Endothelial cell of umbilical vein (primary cell): Measurements from ENCODE around the gene SPPL3. TPM values are rescaled to one million over a fixed set of nuclear protein-coding genes. Genes with fewer than 3 reads are reported as not detected.

Experiments used
- BruUV-seq: library from RNA; stranded (reverse); fragments of 400-500 nt; replicated peaks from 2 replicates; lab custom pipeline; 2021; lab: Mats Ljungman, UMichigan
- CTCF ChIA-PET: fragments of 300-600, 350-600 bp; sonication (Branson Sonifier 250); formaldehyde crosslinking; loops from one replicate; lab custom pipeline; 2021; ENCODE audit warnings: antibody characterized with exemption, inconsistent platforms; lab: Charles Lee
- POLR2A ChIA-PET: fragments of 300-600, 350-600 bp; sonication (Branson Sonifier 250); formaldehyde crosslinking; loops from one replicate; lab custom pipeline; 2021; ENCODE audit warnings: antibody characterized with exemption, inconsistent platforms; lab: Charles Lee
- DNase-seq: peaks from one replicate; pipeline ENCODE4 v3.0.0-alpha.2; 2011; ENCODE audit warnings: low read depth, low spot score
- FAIRE-seq: peaks from 2 replicates; lab custom pipeline; 2011; peaks lifted over from hg19 to GRCh38; lab: Jason Lieb, UNC
- H2AFZ ChIP-seq: 2 replicates; pipeline ENCODE4 v1.6.0; 2012; ENCODE audit warnings: low read depth, low read length, control low read depth, inconsistent platforms
- H3K27ac ChIP-seq: 2 replicates; pipeline ENCODE4 v1.5.1; 2011; ENCODE audit warnings: low read depth, mild to moderate bottlenecking, control low read depth, low read length, moderate library complexity; ENCODE audit not compliant: insufficient read depth
- H3K27me3 ChIP-seq, 2 experiments: 2 replicates each; pipeline versions ENCODE4 v1.6.0 to v1.6.1; 2011; ENCODE audit warnings: low read length in 2 of 2, mixed read lengths in 1 of 2; ENCODE audit not compliant: control insufficient read depth in 2 of 2, insufficient read depth in 2 of 2
- H3K36me3 ChIP-seq, 2 experiments: 2 replicates in 1 of 2; 3 replicates in 1 of 2; pipeline ENCODE4 v1.5.1; 2011; ENCODE audit warnings: low read length in 2 of 2, mild to moderate bottlenecking in 1 of 2, moderate library complexity in 1 of 2; ENCODE audit not compliant: control insufficient read depth in 2 of 2, insufficient read depth in 2 of 2; ENCODE audit errors: extremely low read depth in 1 of 2
- H3K4me1 ChIP-seq: 3 replicates; pipeline ENCODE4 v1.5.1; 2011; ENCODE audit warnings: mild to moderate bottlenecking, low read length; ENCODE audit not compliant: control insufficient read depth, insufficient read depth; ENCODE audit errors: extremely low read depth
- H3K4me2 ChIP-seq: 2 replicates; pipeline ENCODE4 v1.6.1; 2011; ENCODE audit warnings: low read length, control low read depth, mixed read lengths; ENCODE audit not compliant: insufficient read depth
- H3K4me3 ChIP-seq, 3 experiments: fragments of 200-600 bp in 1 of 3; sonication (generic), shearing (Covaris generic) in 1 of 3; replicated peaks in 1 of 3; 2 replicates each; pipeline ENCODE4 v1.5.1; 2011 to 2016; ENCODE audit warnings: control low read depth in 3 of 3, low read length in 3 of 3, mild to moderate bottlenecking in 2 of 3, inconsistent platforms in 1 of 3, low read depth in 1 of 3, moderate library complexity in 1 of 3; ENCODE audit not compliant: insufficient read depth in 1 of 3
- H3K79me2 ChIP-seq: 2 replicates; pipeline ENCODE4 v1.6.0; 2012; ENCODE audit warnings: low read length, inconsistent platforms; ENCODE audit not compliant: control insufficient read depth, insufficient read depth
- H3K9ac ChIP-seq: replicated peaks from 2 replicates; pipeline ENCODE3; 2011; ENCODE audit warnings: low read length, control low read depth; ENCODE audit not compliant: insufficient read depth; ENCODE audit errors: extremely low read depth
- H3K9me1 ChIP-seq: replicated peaks from 3 replicates; pipeline ENCODE4 v1.6.0; 2011; ENCODE audit warnings: mild to moderate bottlenecking, low read length; ENCODE audit not compliant: control insufficient read depth, insufficient read depth; ENCODE audit errors: extremely low read depth
- H3K9me3 ChIP-seq: replicated peaks from 2 replicates; pipeline ENCODE4 v1.5.1; 2012; ENCODE audit warnings: low read length, inconsistent platforms; ENCODE audit not compliant: control insufficient read depth, insufficient read depth
- H4K20me1 ChIP-seq: replicated peaks from 2 replicates; pipeline ENCODE3; 2011; ENCODE audit warnings: mild to moderate bottlenecking, low read length; ENCODE audit not compliant: control insufficient read depth, insufficient read depth; ENCODE audit errors: extremely low read depth
- EZH2 ChIP-seq: IDR thresholded peaks from 2 replicates; pipeline ENCODE4 v1.6.1; 2012; ENCODE audit warnings: borderline replicate concordance, low read depth, mild to moderate bottlenecking, moderate library complexity, low read length, inconsistent platforms; ENCODE audit not compliant: severe bottlenecking
- GATA2 ChIP-seq: IDR thresholded peaks from 2 replicates; pipeline ENCODE4 v1.7.0; 2011; ENCODE audit warnings: low read depth, mild to moderate bottlenecking, moderate library complexity, mixed read lengths, low read length; ENCODE audit not compliant: insufficient read length, insufficient read depth
- POLR2A ChIP-seq: IDR thresholded peaks from 2 replicates; pipeline ENCODE4 v1.6.1; 2012; ENCODE audit warnings: low read depth, mild to moderate bottlenecking, control low read depth, low read length
- POLR2AphosphoS5 ChIP-seq: IDR thresholded peaks from 2 replicates; pipeline ENCODE4 v1.6.1; 2012; ENCODE audit warnings: low read depth, mild to moderate bottlenecking, control low read depth, low read length, moderate library complexity; ENCODE audit not compliant: insufficient read depth
- dilution Hi-C: fragments of 300-500 bp; cut with MboI; formaldehyde crosslinking; loops from one replicate; pipeline ENCODE4 v1.15.0; 2019; ENCODE audit warnings: low sequenced_read_pairs; ENCODE audit not compliant: extremely low pct_ligation_motif_present
- intact Hi-C: fragments of 100-400 bp; cut with micrococcal nuclease; formaldehyde crosslinking; loops from one replicate; pipeline ENCODE4 v1.10.0; 2022
- polyA plus RNA-seq, 4 experiments: library from polyadenylated mRNA; depleted of rRNA in 3 of 4; stranded (reverse) in 3 of 4; unstranded in 1 of 4; fragments of >200 nt; gene quantifications; 2 replicates each; pipeline versions ENCODE4 v1.2.1 to v1.2.3, GENCODE V29; 2011 to 2012; ENCODE audit warnings: missing spikeins in 1 of 4
- total RNA-seq: library from RNA; stranded (reverse); gene quantifications from 2 replicates; pipeline ENCODE4 v1.2.3, GENCODE V29; 2021
- TF ChIP-seq, protein P1 (sequence below), 2 donors: IDR thresholded peaks; 1 replicate in 1 of 2; 2 replicates in 1 of 2; pipeline ENCODE4 v1.5.1; 2011; ENCODE audit warnings: low read length in 2 of 2, mild to moderate bottlenecking in 2 of 2, moderate library complexity in 2 of 2, control low read depth in 1 of 2, inconsistent platforms in 1 of 2, low read depth in 1 of 2; ENCODE audit not compliant: insufficient read depth in 1 of 2; ENCODE audit errors: extremely low read depth in 1 of 2
- TF ChIP-seq, protein P2 (sequence below): IDR thresholded peaks from 2 replicates; pipeline ENCODE4 v1.6.1; 2011; ENCODE audit not compliant: insufficient read depth, insufficient read length

Gene SPPL3
- total and polyA plus RNA-seq, 2 donors (not counting 3 experiments of a cell fraction or from before 2014, with no cell fraction given): 30.6 to 53.0 TPM

DNA sequence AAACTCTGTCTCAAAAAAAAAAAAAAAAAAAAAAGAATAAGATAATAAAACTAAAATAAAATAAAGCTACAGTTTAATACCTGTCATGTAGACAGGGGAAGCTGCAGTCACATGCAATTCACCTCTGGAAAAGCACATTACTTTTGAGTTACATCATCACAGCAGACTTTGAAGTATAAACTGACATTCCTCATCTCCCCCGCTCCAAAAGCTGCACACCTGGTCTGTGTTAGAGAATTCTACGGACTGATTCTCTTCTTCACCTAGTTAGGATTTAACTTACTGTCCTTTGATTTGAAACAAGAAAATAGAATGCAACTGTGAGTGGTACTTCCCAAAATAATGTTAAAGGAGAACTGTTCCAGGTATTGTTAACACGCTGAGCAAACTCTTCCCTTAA lies 25.1 kb downstream of the SPPL3 start:
- FAIRE-seq (no peak), DNase-seq (no peak)
- TF ChIP-seq, protein P1, sequence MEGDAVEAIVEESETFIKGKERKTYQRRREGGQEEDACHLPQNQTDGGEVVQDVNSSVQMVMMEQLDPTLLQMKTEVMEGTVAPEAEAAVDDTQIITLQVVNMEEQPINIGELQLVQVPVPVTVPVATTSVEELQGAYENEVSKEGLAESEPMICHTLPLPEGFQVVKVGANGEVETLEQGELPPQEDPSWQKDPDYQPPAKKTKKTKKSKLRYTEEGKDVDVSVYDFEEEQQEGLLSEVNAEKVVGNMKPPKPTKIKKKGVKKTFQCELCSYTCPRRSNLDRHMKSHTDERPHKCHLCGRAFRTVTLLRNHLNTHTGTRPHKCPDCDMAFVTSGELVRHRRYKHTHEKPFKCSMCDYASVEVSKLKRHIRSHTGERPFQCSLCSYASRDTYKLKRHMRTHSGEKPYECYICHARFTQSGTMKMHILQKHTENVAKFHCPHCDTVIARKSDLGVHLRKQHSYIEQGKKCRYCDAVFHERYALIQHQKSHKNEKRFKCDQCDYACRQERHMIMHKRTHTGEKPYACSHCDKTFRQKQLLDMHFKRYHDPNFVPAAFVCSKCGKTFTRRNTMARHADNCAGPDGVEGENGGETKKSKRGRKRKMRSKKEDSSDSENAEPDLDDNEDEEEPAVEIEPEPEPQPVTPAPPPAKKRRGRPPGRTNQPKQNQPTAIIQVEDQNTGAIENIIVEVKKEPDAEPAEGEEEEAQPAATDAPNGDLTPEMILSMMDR (IDR thresholded peaks at IDR 0.05; ENCODE audit: extremely low read depth in 1 of 2, insufficient read depth in 1 of 2, low read depth in 1 of 2, low read length in 2 of 2): no peak
- TF ChIP-seq EZH2 (no peak), GATA2 (no peak)
- intact Hi-C loops (no loop called here), dilution Hi-C loops (no loop called here)
- Histone ChIP-seq H3K4me2 (no peak overlapping the region), H3K9me3 (no peaks in the 10 kb centered on the region), H3K27me3 (no peaks in the 10 kb centered on the region), H3K36me3 (no peaks in the 10 kb centered on the region), H3K27ac (no peak overlapping the region), H3K9me1 (no peaks in the 10 kb centered on the region), H3K4me3 (no peak overlapping the region), H2AFZ (no peak overlapping the region), H4K20me1 (peaks cover 10% of the 10 kb centered on the region), H3K4me1 (no peaks in the 10 kb centered on the region), H3K9ac (no peak overlapping the region), H3K79me2 (peaks cover 35% of the 10 kb centered on the region)
- POLR2A ChIA-PET: no interaction called here
- CTCF ChIA-PET: interaction anchor here (0.9 to 1.0 kb wide), 2 partner anchors 10 to 30 kb away, joined by 3 read pairs; no protein-coding TSS in a partner anchor
- BruUV-seq: no TSS peak

DNA sequence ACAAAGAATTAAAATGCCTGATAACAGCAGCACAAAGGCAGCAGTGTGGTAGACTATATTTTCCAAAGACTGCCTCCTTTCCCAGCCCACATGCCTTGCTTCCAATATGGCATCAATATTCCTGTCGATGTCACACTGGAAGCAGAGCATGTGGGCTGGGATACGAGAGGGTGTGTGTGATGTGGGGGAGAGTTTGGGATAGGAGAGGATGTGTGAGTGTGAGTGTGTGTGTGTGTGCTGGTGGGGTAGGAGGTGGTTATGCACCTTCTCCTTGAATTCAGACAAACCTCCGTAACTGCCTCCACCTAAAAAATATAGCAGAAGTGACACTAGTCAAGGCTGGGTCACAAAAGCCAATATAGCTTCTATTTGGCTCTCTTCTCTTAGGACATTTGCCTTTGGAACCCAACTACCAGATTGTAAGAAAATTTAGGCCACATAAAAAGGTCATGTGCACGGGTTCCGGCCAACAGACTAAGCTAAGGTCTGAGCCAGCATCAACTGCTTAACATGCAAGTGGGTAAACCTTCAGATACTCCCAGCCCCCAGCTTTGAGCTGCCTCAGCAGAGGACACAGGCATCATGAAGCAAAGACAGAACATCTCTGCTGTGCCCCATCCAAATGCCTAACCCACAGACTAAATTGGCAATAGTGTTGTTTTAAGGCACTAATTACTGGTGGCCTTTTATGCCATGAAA lies 29.5 kb downstream of the SPPL3 start:
- dilution Hi-C loops: no loop called here
- FAIRE-seq: no peak
- Histone ChIP-seq H3K27ac (no peak overlapping the region), H2AFZ (no peak overlapping the region), H3K4me3 (no peak overlapping the region), H3K27me3 (no peaks in the 10 kb centered on the region), H4K20me1 (peaks cover 5% of the 10 kb centered on the region), H3K79me2 (peaks cover 26% of the 10 kb centered on the region), H3K4me2 (no peak overlapping the region), H3K9me1 (no peaks in the 10 kb centered on the region), H3K4me1 (no peaks in the 10 kb centered on the region), H3K9ac (no peak overlapping the region), H3K36me3 (no peaks in the 10 kb centered on the region), H3K9me3 (no peaks in the 10 kb centered on the region)
- BruUV-seq: no TSS peak
- ChIA-PET CTCF (interaction anchor here (1.0 to 1.2 kb wide), 2 partner anchors 58 to 226 kb away, joined by 3 to 4 read pairs; no protein-coding TSS in a partner anchor), POLR2A (no interaction called here)
- TF ChIP-seq EZH2 (no peak), POLR2A (no peak), POLR2AphosphoS5 (no peak), GATA2 (no peak)
- TF ChIP-seq, protein P2, sequence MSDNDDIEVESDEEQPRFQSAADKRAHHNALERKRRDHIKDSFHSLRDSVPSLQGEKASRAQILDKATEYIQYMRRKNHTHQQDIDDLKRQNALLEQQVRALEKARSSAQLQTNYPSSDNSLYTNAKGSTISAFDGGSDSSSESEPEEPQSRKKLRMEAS: no peak
- TF ChIP-seq, protein P1 (IDR thresholded peaks at IDR 0.05; ENCODE audit: extremely low read depth in 1 of 2, insufficient read depth in 1 of 2, low read depth in 1 of 2, low read length in 2 of 2): no peak
- DNase-seq: no peak
- intact Hi-C loops: no loop called here
